HG02642 (cell line): ENCODE data around the gene COPS3.

Experiments
- ATAC-seq: cut with Tn5 transposase; IDR thresholded peaks from one replicate; pipeline ENCODE4 v1.9.1; 2021; ENCODE audit warnings: mild to moderate bottlenecking; ENCODE audit not compliant: unreplicated experiment, poor library complexity

The COPS3 gene

DNA sequence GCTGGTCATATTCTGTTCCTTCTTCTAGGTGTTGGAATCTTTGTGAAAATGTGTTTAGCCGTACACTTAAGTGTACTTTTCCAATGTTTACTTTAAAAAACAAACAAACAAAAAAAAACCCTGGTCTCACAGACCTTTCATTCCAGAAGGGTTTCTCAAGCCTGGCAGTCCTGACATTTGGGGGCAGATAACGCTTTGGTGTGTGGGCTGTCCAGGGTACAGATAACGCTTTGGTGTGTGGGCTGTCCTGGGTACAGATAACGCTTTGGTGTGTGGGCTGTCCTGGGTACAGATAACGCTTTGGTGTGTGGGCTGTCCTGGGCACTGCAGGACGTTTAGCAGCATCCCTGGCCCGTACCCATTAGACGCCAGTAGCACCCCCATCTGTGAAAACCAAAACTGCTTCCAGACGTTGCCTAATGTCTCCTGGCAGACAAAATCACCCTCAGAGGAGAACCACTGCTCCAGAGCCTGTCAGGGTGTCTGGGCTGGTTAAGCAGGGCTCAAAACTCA is 28.8 kb downstream of the COPS3 start:
- ATAC-seq: no peak

DNA sequence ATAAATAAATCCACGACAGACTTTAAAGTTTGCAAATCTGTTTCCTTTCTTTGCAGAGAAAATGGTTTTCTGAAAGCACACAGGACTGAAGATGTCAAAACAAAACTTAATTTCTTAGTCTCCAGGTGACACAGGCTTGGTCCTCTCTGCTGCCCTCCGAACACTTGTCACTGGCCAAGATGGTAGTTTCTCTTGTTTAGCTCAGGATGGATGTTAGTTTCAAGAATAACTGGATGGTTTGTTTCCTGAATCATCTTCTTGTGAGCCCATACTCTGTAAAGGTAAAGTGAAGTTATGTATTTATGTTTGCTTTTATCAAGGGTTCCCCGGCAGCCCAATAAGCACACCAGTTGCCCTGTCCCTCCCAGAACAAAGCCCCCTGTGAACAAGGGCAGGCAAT is 34.2 kb downstream of the COPS3 start:
- no peak for ATAC-seq

DNA sequence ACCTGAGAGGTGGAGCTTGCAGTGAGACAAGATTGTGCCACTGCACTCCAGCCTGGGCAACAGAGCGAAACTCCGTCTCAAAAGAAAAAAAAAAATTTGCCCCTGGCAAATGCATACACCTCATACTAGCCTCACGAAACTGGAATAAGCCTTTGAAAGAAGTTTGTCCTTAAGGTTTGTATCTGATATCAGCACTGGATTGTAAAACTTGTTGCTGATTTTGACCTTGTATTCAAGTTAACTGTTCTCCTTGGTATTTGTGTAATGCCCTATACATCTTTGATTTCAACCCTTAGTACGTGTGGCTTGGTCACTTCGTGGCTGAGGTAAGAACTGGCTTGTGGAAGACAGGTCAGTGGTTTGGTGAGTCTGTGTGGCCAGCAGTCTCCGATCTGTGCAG is 37.9 kb downstream of the COPS3 start:
- no peak for ATAC-seq

- ATAC-seq: no peak
Observed at GRCh38 chr17:17242246-17242645, 38.8 kb downstream of the COPS3 start.

GRCh38 chr17:17241656-17242055 is 39.4 kb downstream of the COPS3 start:
- no peak for ATAC-seq

DNA sequence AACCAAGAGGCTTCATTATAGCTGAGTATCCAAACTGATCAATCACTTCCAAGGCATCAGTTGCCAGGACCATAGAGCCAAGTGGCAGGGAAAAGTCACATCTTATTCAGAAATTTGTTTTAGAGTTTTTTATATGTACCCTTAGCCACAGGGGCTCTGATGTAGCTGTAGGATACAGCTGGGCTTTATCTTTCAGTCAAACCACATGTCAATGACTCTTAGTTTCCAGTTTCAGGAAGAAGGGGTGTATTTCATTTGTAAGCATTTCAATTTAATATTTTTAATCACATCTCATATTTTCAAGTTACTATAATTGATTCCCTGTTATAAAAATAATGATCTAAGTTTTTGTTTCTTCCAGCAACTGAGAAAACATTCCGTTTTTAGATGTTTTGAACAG is 41.2 kb downstream of the COPS3 start:
- ATAC-seq: no peak

DNA sequence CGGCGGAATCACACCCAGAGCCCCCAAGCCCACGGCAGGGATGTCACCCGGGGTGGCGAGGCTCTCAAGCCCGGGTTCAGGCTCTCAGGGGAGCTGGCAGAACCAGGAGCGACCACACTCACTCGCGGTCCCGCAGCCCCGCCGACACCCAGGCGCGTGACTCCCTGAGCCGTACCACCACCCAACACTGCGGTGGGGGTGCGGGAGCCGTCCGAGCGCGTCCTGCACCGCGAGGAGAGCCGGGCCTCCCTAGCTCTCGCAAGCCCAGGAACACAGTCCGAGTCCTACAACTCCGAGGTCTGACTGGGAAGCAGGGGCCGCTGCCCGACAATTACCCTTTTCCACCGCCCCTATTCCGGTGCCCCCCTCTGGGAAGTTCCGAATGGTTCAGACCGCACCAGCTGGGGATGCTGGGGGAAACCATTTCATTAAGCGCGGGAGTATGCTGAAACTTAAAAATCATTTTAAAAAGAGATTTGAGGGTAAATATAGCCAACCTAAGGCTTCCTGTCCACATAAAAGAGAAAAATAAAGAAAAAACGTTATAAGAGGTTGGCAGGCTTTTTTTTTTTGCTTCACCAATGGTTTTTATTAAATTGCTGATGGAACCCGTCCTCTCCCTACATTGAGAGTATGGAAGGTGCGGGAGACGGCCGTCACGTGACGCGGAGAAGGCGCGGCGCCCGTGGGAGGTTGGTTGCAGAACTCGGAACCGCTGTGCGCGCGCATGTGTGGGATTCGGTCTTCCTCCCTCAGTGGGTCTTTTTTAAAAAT is 43.8 kb downstream of the COPS3 start, which contains the start of gene FLCN:
FLCN (minus strand) TSS at position 143 of the 774 bp plus-strand sequence. CDS start 9,031 bp downstream, outside the sequence.
- ATAC-seq: peak; percentile 87

DNA sequence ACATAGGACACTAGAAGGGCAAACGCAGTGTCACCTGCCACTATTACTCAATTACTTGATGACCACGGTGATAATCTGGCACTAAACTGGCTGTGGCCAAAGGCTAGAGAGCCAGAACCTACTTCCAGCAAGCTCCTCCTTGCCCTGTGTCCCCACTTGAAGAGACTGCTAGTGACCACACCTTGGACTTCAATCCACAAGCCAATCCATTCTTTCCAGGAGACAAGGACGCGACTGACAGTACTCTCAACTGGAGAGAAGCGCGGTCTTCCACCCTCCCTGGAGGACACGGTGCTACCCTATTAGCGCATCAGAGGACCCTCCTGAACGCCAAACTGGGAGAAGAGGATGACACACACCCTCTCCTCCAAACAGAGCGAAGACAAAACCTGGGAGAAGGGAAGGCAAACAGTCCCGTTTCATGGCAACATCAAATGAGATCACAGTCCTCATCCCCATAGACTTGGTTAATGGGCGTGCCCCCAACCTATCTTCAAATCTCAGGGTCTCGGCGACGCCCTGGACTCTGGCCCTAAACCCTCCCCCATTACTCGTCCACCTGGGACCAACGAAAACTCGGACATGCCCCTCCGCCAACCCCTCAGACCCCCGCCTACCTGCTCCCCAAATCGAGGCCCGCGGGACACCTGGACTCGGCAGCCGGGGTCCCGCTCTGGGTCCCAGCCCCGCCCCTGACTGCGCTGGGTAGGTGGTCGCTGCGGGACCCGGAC is 44.6 kb downstream of the COPS3 start:
- no peak for ATAC-seq

DNA sequence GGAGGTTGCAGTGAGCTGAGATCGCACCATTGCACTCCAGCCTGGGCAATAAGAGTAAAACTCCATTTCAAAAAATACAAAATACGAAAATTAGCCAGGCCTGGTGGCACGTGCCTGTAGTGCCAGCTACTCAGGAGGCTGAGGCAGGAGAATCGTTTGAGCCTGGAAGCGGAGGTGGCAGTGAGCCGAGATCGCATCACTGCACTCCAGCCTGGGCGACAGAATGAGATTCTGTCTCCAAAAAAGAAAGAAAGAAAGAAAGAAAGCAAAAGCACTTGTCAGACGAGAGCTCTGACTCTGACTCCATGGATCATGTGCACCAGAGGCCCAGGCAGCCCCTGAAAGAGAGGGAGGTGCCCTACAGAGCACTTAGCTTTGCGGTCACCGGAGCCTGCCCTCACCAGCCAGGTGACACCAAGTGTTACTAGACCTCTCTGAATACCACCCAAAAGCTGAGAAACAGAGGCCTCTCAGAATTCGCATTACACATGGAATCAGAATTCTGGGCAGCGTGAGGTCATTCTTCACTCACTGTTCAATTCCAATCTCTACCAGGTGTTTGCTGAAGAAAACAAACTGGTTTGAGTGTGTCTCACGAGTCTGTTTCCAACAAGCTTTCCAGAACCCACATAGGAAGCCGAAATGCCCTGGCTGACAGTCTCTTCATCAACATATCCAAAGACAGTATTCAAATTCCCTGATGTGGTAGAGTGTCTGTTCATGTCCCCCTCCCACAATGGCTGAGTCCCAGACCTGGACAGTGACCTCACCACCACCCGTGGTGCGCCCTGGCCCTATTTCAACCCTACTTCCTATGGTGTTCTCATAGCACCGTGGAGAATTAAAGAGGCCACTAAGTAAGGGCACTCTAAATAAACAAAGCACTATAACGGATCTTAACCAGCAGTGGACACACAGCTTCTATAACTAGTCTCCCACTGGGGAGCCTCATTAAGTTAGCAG is 45.6 kb downstream of the COPS3 start:
- ATAC-seq: no peak

DNA sequence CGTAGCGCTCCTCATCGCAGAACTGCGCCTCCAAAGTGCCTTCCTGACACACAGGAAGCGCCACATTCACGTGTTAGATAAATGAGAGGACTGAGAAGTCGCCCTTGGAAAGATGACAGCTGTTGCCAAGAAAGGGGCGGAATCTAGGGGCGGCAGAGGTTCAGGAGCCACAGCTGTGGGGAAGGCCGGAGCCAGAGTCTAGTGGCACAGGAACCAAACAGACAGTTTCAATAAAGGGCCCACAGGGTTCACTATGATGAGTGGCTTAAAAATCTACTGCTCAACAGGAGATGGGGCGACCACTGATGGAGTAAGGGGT is 48.8 kb downstream of the COPS3 start:
- ATAC-seq: no peak

DNA sequence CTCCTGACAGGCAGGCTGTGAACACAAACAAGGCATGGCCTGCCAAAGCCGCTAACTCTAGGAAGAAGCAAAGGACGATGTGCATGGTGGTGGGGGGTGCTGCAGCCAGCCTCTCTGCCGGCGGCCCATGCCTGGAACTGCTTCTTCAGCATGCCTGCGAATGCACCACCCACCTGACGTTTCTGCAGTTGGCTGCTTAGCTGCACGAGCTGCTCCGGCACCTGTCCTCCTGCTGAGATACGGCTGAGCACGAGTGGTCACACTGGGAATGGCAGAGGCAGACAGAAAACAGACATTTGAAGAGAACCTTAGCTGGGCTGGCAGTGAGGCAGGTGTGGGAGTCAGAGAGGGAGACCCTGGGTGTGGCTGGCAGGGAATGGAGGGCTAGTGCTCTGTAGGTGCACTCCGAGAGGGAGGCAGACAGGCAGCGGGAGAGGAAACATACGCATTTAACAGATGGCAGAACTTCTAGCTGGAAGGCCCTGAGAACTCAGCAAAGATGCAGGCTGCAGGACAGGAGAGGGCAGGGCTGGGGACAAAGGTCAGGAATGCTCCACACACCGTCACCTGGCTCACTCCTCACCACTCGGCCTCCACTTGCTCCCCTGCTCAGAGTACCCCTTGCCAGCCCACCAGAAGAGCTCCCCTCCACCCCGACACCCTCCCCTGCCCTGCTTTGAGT is 49.3 kb downstream of the COPS3 start:
- no peak for ATAC-seq

DNA sequence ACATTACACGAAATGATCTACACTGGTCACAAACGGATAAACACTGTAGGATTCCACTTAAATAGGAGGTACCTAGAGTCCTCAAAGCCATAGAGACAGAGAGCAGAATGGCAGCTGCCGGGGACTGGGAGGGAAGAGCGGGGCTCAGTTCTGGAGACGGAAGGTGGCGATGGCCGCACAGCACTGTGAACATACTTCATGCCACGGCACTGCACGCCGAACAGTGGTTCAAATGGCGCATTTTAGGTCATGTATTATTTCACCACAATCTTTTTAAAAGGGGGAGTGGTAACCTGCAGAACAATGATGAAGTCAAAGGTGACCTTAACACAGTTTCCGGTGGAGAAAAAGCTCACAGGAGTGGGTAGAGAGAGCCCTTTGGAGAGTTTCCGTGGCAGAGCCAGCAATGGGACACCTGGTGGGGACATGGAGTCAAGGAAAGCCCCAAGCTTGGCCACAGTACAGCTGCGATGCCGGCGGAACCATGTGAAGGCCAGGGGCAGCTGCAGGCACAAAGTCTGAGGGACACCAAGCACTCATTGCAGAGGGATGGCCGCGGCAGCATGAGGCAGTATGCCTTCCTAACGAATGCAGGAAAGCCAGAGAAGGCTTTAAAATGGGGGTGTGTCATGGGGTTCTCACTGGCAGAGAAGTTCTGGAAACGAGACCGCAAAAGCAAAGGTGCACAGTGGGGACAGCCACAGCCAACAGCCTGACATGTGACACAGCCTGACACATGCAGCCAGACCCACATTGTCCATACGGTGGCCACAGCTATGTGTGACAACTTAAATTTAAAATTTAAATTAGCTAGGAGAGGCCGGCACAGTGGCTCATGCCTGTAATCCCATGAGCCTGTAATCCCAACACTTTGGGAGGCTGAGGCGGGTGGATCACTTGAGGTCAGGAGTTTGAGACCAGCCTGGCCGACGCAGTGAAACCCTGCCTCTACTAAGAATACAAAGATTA is 51.3 kb downstream of the COPS3 start:
- no peak for ATAC-seq

GRCh38 chr17:17228521-17229279 is 52.3 kb downstream of the COPS3 start:
- no peak for ATAC-seq

DNA sequence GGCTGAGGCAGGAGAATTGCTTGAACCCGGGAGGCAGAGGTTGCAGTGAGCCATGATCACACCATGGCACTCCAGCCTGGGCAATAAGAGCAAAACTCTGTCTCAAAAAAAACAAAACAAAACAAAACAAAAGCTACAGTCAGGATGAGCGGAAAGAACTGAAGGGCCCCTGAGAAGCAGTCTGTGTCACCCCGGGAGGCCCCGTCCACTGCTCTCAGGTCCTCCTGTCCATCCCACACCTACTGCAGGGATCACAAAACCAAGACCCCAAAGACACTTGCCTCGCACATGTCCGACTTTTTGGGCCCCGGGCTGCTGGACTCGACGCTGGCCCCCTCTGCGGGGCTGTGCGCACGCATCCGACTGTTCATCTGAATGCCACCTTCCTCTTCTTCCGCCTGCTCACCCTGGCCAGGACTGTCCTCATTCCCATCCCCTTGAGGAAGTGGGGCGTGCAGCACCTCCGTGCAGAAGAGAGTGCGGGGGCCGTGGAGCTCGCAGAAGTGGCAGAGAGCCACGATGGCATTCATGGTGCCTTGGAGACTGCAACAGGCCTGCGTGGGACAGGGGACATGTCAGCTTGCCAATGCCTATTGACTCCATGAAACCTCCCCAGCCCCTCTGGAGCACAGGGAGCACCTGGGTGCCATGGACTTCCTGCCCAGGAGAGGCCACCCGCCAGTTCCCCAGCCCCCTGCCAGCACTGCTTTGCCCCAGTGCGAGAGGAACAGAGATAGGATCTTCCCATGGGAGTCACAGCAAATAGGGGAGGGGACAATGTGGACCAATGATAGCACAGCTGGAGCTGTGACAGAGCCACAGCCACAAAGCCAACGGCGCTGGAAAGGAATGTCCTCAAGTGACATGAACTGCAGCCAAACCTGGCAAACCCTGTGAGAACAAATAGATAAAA is 53.2 kb downstream of the COPS3 start:
- no peak for ATAC-seq

DNA sequence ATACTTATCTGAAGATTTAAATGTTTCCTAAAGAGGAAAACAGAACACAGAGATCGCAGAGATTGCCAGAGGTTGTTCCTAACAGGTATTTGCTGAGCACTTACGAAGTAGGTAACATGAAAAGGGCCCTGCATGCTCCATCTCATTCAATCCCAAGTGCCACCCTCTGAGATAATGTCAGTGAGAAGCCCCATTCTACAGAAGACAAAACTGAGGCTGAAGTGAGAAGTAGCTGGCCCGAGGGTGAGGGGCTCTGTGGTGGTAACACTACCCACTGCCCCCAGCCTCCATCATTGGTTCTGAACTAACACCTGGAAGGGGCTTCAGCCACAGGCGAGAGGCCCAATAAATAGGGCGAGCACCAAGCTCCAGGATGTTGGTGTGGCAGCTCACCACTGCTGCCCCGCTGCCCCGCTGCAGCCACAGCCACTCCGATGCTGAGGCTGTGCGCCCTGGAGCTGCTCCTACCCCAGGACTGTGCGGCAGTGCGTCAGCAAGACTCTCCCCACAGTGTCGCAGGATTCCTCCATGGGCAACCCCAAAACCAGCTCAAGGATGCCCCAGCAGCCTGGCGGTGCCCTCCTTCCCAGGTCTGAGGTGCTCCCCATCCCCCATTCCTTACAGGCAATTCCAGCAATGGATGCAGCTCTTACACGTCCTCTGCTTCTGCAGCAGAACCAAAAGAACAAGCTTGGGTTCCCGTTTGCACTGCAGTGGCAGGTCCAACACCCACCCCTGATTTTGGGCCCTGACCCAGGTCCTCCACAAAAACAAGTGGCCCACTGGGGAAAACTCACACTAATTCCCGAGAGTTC is 54.4 kb downstream of the COPS3 start:
- ATAC-seq: no peak

DNA sequence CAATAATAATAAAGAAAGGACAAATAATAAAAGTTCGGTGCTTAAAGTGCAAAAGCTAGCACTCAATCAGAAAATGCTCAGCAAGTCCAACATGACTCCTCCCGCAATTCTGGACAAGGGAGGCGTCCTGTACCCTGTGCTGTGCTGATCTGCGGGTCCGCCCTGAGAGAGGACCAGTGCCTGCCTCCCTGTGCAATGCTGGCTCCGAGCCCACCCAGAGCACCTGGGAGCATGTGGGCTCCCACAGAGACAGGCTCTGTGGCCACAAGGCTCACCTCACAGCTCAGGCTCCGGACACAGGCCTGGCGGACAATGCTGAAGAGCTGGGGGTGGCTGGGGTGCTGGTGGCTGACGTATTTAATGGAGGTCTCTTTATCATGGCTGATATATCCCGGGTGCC is 55.1 kb downstream of the COPS3 start:
- no peak for ATAC-seq
